Stimulated activated CD4-positive, alpha-beta T cell treated with anti-CD3 and anti-CD28 coated beads, Interleukin-4, amount 100 ng/mL, for 1 hour (primary cell): ENCODE results near the gene RBBP5.

Source experiments
- DNase-seq: peaks from one replicate; pipeline ENCODE4 v3.0.0-alpha.2; 2020

RBBP5 gene

GRCh38 chr1:205054013-205054412 lies 67.8 kb downstream of the RBBP5 start:
- DNase-seq = no peak

DNA sequence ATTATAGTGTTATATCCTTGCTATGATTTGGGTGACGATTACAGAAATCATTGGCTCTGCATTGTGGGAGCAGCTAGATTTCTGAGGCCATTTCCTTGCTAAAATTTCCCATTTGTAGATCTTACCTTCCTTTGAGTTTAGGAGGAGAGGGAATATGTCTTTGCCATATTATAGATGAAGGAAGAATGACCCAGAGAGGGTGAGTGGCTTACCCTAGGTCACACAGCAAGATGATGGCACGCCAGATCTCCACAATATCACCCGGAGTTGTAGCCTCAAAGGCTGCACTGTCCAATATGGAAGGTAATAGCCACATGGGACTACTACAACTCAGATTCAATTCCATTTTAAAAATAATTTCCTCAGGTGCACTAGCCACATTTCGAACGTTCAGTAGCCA lies 68.5 kb downstream of the RBBP5 start:
- DNase-seq = no peak

DNA sequence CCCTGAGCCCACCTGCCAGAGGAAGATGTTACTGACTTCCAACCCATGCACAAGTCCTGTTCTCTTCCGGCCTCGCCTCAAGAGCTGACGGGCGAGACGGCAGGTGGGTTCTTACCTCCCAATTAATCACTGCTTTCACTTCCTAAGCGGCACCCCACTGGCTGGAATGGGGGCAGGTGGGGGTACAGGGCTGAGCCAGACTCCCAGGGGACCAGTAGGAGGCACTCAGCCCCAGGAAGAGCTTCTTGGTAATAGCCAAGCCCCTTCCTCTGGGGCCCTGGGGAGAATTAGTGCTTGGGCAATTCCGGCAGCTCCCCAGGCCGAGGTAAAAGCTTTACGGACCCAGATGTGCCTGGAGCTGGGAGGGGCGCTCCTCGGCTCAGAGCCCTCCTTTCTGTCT lies 69.1 kb downstream of the RBBP5 start:
- DNase-seq = no peak

DNA sequence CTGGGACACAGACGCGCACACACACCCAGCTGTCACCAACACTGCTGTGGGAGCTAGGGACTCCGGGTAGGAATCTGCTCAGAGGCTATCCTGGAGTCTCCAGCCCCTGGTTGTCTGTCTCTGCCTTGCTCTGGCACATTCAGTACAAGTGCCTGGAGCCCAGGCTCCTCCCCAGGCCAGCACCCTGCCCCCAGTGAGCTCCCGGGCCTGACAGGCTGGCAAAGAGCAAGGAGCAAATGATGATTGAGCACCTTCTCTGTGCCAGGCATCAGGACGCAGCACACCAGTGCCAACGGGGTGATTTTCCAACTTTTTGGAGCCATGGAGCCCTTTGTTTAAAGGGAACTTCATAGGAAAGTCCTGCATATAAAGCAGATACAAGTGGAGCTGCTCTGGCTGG lies 72.3 kb downstream of the RBBP5 start:
- no peak for DNase-seq

GRCh38 chr1:205048382-205048781 lies 73.4 kb downstream of the RBBP5 start:
- no peak for DNase-seq

DNA sequence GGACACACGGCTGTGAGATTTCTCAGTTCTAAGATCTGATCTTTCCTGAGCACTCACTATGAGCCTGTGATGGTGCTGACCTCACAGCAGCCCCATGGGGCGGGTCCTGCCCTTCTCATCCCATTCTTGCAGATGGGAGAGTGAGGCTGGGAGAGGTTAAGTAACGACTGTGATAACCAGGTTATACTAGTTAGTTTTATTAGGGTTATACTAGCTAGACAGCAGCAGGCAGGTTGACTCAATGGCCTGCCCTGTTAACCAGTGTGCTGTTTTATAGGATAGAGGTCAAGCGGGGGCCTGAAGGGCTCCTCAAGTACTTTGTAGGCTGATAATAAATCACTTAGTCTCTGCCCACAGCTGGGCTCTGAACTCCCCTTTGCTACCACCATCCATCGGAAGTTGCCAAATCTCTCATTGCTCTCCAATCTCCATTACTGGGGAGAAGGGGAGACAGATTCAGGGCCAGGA lies 74.0 kb downstream of the RBBP5 start:
- no peak for DNase-seq

DNA sequence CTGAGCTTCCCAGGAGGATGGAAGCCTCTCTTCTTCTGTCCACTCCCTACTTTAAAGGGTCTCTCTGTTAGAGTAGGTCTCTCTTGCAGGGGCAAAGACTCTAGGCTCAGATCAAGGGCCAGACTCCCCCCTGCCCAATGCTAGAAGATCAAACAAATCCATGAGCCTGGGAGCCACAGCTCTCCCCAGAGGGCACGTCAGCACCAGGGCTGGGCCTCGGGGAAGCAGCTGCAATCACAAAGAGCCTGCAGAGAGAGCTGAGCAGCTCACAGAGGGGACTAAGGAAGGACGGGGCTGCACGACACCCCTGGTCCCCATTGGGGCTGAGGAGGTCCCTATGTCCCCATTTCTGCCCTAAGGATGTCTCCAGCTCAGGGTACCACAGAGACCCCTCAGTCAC lies 74.9 kb downstream of the RBBP5 start:
- DNase-seq = no peak

GRCh38 chr1:205045146-205045545 lies 76.6 kb downstream of the RBBP5 start:
- no peak for DNase-seq

DNA sequence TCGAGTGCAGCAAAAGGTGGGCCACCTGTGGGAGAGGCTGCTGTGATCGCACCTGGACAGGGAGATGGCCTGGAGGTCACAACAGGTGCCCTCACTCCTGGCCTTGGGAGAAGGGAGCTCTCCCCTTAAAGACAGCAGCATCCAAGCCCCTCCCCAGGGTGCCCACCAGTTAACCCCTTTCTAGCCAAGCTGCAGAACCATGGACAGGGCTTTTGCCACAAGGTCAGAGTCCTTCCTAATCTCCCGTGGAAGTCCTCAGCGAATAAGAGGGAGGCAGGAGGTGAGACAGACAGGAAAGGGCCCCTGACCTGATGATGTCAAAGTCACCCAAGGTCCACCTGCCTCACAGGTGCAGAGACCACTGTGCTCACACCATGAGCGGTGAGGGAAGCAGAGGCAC lies 77.0 kb downstream of the RBBP5 start:
- DNase-seq = no peak

- DNase-seq = no peak
Measured at GRCh38 chr1:205043866-205044265, 77.9 kb downstream of the RBBP5 start.

GRCh38 chr1:205042911-205043806 lies 78.6 kb downstream of the RBBP5 start, which contains the start of gene CNTN2:
Gene CNTN2, plus strand, starts transcription at chr1:205043212. Its CDS starts 9,974 bp downstream, at chr1:205053186.
- no peak for DNase-seq

GRCh38 chr1:205041998-205042910 lies 79.5 kb downstream of the RBBP5 start:
- no peak for DNase-seq

DNA sequence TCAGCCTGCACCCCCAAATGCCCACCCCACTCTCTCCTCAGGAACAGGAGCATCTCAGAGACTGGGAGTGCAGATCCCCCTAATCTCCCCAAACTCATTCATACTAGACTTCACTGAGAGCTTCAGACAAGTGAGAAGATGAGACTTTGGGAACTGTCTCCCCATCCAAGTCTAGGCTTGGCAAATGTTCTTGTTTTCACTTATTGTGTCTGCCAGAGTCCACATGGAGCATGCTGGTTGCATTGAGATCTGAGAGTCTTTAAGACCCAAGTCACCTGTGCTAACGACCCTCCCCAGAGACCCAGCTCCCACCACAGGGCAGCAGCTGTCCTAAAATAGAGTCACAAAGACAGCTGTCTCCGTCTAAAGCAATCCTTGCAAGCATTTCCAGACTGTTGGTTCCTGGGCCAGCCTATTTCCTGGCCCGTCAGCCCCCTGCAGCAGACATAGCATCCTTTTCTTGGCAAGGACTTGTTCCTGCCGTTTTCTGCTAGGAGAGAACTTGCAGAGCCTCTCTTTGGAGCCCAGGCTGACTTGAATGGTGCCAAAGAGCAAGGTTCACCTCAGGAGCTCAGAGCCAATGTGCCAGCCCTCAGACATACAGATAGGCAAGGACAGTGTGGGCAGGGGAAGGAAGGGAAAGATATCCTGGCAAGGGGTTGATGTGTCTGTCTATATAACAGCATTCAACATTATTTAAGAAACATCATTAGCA lies 80.6 kb downstream of the RBBP5 start:
- DNase-seq = no peak

DNA sequence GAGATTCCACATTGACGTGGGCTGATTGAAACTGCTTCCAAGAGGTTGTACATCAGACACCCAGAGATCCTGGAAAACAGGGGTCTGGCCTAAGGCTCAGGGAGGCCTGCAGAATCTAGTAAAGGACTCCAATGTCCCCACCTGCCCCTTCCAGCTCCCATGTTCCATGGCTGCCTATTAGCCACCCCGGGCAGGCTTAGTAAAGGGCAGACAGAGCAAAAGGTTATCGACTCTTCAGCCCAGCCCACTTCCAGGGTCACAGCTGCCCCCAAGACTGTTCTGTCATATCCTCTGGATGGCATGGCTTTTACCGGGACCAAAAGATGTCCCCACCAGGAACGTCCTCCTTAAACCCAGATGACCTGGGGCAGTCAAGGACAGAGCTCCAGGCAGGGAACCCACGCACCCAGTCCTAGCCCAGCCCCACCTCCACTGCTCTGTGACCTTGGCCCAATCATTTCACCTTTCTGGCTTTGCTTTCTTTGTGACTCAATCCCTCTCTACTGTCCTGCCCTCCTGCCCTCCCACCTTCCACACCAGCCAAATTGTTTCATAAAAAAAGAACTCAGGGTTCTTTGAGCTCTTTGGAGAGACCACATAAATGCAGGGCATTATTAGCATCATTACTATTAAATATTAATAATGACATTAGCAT lies 83.5 kb downstream of the RBBP5 start:
- DNase-seq = no peak

DNA sequence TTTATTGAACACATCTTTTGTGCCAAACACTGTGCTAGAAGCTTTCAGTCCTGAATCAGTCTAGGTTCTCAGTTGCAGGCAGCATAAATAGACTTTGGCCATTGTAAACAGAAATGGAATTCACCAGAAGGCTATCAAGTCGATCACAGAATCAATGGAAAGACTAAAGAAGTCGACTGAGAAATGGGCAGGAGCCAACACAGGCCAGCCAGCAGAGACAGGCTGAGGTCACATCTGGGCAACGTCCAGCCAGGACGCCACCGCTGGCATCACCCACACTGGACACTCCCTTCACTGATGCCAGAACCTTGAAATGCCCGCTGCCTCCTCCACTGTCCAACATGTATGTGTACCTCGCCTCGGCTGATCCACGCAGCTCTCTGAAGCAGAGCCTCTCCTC lies 84.2 kb downstream of the RBBP5 start:
- no peak for DNase-seq
